HG02884 (cell line): ENCODE results near the gene SPATA31D1.
"Not testable (repeated sequence)": the region's sequence is repeated elsewhere in the genome, so short reads cannot be mapped to it uniquely, and the experiment has no call there.

ENCODE experiments used
- ATAC-seq: cut with Tn5 transposase; IDR thresholded peaks from one replicate; pipeline ENCODE4 v1.9.1; 2021; ENCODE audit warnings: mild to moderate bottlenecking, moderate library complexity; ENCODE audit not compliant: unreplicated experiment

SPATA31D1 gene

GRCh38 chr9:81988472-81988871, at the start of gene SPATA31D1:
Gene SPATA31D1 (plus strand): TSS chr9:81988772. CDS start chr9:81988819, 47 bp downstream.
- not testable (repeated sequence) for ATAC-seq

- not testable (repeated sequence) for ATAC-seq
Observed at GRCh38 chr9:81943393-81943792, 45.2 kb upstream of the SPATA31D1 start, which contains the start of gene SPATA31D3. Gene SPATA31D3 (plus strand): TSS chr9:81943500. CDS start chr9:81943586, 86 bp downstream.

- not testable (repeated sequence) for ATAC-seq
Observed at GRCh38 chr9:81948650-81949049, 39.9 kb upstream of the SPATA31D1 start.

- no peak for ATAC-seq
Observed at GRCh38 chr9:81953096-81953495, 35.5 kb upstream of the SPATA31D1 start.

GRCh38 chr9:81955625-81956024, 32.9 kb upstream of the SPATA31D1 start:
- no peak for ATAC-seq

GRCh38 chr9:81964218-81965171, 24.1 kb upstream of the SPATA31D1 start:
- ATAC-seq, result no peak

GRCh38 chr9:81968026-81968425, 20.5 kb upstream of the SPATA31D1 start:
- ATAC-seq, result no peak

GRCh38 chr9:81969971-81970370, 18.6 kb upstream of the SPATA31D1 start:
- ATAC-seq, result no peak

GRCh38 chr9:81971727-81972126, 16.8 kb upstream of the SPATA31D1 start:
- no peak for ATAC-seq

- ATAC-seq, result no peak
Observed at GRCh38 chr9:81974764-81975163, 13.8 kb upstream of the SPATA31D1 start.

GRCh38 chr9:81976351-81976750, 12.2 kb upstream of the SPATA31D1 start:
- no peak for ATAC-seq

- peak; percentile 84 for ATAC-seq
Observed at GRCh38 chr9:81979196-81979595, 9.4 kb upstream of the SPATA31D1 start.

- no peak for ATAC-seq
Observed at GRCh38 chr9:81980568-81980967, 8.0 kb upstream of the SPATA31D1 start.

- no peak for ATAC-seq
Observed at GRCh38 chr9:81981883-81982282, 6.7 kb upstream of the SPATA31D1 start.

- no peak for ATAC-seq
Observed at GRCh38 chr9:81984928-81985327, 3.6 kb upstream of the SPATA31D1 start.

GRCh38 chr9:81986051-81986450, 2.5 kb upstream of the SPATA31D1 start:
- no peak for ATAC-seq

- ATAC-seq, result no peak
Observed at GRCh38 chr9:81989700-81990099, 1.1 kb downstream of the SPATA31D1 start.

- ATAC-seq, result no peak
Observed at GRCh38 chr9:81993656-81994055, 5.1 kb downstream of the SPATA31D1 start.

- no peak for ATAC-seq
Observed at GRCh38 chr9:81999806-82000205, 11.2 kb downstream of the SPATA31D1 start.

- ATAC-seq, result no peak
Observed at GRCh38 chr9:82010711-82011110, 22.1 kb downstream of the SPATA31D1 start.

- ATAC-seq, result no peak
Observed at GRCh38 chr9:82011133-82011532, 22.6 kb downstream of the SPATA31D1 start.

GRCh38 chr9:82012276-82012675, 23.7 kb downstream of the SPATA31D1 start:
- no peak for ATAC-seq
